Stimulated activated naive CD4-positive, alpha-beta T cell (primary cell): ENCODE results near the gene PARP11.
"Not testable (repeated sequence)": the region's sequence is repeated elsewhere in the genome, so short reads cannot be mapped to it uniquely, and the experiment has no call there.

Experiments used
- DNase-seq, 6 experiments: peaks; one replicate each; lab custom pipeline; 2025; lab: John Stamatoyannopoulos, UW

PARP11 gene

GRCh38 chr12:3882896-3883564 lies 9.8 kb upstream of the PARP11 start:
- DNase-seq = peak in 2 of 6 experiments; percentile 23 to 24

DNA sequence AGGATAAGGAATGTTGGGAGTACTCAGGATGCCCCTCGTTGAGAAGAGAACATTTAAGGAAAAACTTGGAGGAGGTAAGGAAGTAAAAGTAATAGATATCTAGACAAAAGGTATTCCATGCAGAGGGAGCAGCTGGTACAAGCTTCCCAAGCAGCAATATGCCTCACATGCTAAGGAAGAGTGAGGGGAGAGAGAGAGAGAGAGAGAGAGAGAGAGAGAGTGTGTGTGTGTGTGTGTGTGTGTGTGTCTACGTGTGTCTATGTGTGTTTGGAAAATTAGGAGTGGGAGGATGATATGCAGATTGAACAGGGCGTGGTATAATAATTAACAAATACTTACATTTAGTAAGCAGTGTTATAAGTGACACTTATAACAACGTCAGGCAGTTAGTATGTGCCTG lies 9.2 kb upstream of the PARP11 start:
- no peak for DNase-seq

DNA sequence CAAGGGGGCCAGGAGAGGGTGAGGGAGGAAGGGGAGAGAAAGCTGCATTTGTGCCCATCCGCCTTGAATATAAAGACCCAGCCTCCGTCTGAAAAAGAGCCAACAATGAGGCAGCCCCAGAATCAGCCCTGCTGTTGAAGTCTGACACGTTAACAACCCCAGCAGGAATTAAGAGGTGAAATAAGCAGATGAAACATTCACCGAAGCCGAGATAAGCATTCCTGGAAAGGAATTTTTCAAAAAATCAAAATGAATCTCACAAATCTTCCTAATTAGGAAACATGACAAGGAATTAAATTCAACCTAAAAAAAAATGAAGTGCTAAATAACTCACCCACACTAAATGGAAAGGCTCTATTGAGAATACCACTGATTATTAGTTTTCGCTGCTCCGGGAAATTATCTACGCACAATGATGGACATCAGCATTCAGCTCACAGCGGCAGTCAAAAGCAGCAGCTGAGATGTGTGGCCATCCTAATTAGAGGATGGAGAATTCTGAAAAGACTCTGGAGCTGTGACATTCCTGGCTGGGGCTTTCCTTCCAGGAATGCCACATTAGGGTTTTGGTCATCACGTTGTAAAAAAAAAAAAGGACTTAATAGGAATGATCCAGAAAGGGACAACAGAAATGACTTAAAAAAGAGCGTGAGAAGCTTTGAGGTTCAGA lies 8.2 kb upstream of the PARP11 start:
- no peak for DNase-seq

DNA sequence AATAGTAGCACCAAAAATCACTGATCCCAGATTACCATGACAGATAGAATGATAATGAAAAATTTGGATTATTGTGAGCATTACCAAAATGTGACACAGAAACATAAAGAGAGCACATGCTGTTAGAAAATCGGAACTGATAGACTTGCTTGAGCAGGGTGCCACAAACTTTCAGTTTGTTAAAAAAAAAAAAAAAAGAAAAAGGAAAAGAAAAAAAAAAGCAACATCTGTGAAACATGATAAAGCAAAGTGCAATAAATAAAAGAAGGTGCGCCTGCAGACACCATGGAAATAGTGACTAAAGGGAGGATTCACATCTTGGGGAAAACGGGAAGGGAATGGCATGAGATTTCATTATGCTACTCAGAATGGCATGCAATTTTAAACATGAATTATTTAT lies 6.6 kb upstream of the PARP11 start:
- DNase-seq = no peak

GRCh38 chr12:3871356-3871755 lies 1.8 kb downstream of the PARP11 start:
- DNase-seq = peak in 1 of 6 experiments; percentile 23

- DNase-seq = peak in 3 of 6 experiments; percentile 35 to 40 (median 39)
Measured at GRCh38 chr12:3869865-3870264, 3.3 kb downstream of the PARP11 start.

DNA sequence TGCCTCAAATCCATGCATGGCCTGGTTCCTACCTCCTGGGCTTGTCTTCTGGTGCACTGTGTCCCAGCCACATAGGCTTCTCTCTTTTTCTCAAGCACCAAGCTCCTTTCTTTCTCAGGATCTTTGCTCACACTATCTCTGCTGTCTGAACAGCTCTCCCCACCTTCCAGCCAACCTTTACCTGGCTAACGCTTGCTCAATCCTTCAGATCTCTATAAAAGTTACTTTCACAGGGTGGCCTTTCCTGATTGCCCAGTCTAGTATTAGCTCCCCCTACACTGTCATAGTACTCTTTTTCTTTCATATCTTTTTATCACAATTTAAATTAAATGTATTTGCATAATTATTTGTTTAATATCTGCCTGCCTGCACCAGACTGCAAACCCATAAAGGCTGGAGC lies 3.8 kb downstream of the PARP11 start:
- DNase-seq = no peak

DNA sequence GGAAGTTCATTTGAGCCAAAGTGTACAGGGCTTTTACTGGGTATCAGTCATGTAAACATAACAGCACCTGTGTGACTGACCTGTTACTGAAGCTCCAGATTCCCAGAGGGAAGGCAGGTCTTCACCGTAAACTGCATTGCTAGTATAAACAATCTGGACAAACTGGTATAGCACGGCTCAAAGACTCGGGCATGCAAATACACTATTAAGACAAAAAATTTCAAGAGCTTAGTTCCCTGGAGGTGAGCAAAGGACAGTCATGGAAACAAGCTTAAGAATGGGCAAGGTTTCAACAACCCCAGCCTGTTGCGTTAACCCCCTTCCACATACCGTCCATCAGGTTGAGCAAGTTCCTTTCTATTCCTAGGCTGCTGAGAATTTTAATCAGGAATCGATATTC lies 9.4 kb downstream of the PARP11 start:
- DNase-seq = no peak

- DNase-seq = no peak
Measured at GRCh38 chr12:3842517-3842916, 30.7 kb downstream of the PARP11 start.

DNA sequence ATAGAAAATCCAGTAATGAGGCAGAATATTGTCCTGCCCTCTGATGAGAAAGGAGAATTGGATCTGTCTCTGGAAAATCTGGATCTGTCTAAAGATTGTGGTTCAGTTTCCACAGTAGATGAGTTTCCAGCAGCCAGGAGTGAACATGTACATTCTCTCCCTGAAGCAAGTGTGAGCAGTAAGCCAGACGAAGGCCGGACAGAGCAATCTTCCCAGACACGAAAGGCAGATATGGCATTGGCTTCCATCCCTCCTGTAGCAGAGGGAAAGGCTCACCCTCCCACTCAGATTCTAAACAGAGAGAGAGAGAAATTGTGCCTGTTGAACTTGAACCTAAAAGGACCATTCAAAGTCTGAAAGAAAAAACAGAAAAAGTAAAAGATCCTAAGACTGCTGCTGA lies 31.4 kb downstream of the PARP11 start:
- DNase-seq = no peak

DNA sequence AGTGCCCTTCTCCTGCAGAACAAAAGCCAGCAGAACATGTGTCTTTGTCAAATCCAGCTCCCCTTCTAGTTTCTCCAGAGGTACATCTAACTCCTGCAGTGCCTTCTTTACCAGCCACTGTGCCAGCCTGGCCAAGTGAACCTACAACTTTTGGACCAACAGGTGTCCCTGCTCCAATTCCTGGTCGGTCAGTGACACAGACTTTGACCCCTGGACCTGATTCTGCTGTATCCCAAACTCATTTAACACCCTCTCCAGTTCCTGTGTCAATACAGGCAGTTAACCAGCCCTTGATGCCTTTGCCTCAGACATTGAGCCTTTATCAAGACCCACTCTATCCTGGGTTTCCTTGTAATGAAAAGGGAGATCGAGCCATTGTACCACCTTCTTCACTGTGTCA lies 32.4 kb downstream of the PARP11 start:
- DNase-seq = not testable (repeated sequence)

DNA sequence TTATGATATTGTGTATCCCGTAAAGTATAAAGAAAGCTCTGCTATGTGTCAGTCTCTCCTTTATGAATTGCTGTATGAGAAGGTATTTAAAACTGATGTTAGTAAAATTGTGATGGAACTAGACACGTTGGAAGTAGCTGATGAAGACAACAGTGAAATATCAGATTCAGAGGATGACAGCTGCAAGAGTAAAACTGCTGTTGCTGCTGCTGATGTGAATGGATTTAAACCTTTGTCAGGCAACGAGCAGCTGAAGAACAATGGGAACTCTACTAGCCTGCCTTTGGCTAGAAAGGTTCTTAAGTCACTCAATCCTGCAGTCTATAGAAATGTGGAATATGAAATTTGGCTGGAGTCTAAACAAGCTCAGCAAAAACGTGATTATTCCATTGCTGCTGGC lies 33.5 kb downstream of the PARP11 start:
- DNase-seq = not testable (repeated sequence)

- DNase-seq = peak in 3 of 6 experiments; percentile 3 to 16 (median 4)
Measured at GRCh38 chr12:3838701-3839548, 34.3 kb downstream of the PARP11 start.

DNA sequence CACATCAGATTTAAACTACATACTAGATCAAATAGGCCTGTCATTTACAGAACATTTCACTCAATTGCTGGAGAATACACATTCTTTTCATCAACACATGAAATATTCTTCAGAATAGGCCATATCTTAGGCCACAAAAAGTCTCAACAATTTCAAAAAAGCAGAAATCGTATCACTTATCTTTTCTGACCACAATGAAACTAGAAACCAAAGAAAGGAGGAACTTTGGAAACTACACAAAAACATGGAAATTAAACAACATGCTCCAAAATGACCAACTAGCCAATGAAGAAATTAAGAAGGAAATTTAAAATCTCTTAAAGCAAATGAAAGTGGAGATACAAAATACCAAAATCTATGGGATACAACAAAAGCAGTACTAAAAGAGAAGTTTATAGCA lies 35.1 kb downstream of the PARP11 start:
- DNase-seq = no peak

DNA sequence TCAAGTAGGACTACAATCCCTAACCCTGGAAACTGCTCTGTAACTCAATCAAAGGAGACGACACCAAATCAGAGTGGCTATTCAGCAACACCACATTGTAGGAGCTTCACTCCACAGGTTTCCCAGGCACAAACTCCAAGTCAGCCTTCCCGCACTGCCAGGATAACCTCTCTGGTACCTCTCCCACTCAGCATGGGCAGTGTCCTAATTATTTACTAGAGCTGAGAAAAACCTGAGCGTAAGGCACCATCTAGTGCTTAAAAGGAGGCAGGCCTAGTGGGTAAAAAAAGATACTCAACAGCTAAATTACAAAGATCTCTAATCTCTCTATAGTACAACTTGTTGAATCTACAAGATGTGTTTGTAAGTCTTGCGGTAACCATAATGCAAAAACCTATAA lies 36.1 kb downstream of the PARP11 start:
- DNase-seq = no peak

- DNase-seq = no peak
Measured at GRCh38 chr12:3836641-3837040, 36.6 kb downstream of the PARP11 start.

DNA sequence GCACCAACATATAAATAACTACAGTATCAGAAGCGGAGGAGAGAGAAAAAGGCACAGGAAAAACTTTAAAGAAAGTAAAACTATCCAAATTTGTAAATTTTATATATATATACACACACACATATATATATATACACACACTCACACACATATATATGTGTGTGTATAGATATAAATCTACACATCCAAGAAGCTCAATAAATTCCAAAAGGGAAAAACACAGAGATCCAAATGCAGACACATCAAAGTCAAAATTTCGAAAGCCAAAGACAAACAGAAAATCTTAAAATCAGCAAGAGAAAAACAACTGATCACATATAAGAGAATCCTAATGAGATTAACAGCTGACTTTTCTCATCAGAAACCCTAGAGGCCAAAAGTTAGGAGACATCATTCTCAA lies 37.3 kb downstream of the PARP11 start:
- DNase-seq = no peak

GRCh38 chr12:3834774-3835173 lies 38.4 kb downstream of the PARP11 start:
- DNase-seq = no peak

DNA sequence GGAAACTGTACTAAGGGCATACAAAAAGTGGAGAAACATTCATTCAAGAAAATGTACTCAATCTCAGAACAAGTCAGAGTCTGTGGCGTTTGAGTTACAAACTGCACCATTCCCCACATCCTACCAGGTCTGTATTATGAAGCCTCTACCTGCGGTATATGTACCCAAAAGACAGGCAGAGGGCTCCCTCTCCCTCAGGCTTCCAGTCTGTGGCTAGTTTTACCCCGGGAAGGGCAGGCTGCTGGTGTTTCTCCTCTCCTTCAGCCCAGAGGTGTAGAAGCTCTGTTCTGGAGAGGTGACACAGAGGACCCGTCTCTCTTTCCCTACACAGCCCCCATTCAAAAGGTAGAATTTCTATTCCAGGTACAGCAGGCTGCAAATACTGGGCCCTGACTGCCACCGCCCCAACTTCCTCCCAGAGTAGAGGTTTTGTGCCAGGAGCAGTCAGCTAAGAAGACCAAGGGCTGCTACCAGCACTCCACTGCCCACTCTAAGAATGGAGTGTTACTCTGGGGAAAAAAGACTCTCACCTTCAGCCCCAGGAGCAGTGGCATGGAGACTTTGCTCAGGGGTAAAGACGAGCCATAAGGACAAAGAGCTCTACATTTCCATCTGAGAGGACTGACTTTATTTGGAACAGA lies 39.4 kb downstream of the PARP11 start:
- DNase-seq = no peak

DNA sequence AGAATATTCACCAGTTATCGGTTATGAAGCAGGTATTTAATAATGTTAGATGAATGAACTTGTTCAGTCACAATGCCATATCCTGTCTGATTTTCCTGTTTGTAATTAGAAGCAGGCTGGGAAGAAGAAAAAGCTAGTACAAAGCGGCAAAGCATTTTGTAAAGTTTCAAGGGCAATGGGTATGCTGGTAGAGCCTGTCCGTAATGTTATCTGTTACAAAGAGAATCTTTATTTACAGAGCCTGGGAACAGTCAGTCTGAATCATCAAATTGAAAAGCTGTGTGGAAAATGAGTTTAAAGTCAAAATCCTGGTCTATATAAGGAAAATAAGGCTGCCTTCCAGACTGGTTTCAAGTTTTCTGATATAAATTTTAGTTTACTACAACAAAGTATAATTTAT lies 40.5 kb downstream of the PARP11 start:
- DNase-seq = no peak

GRCh38 chr12:3828888-3829287 lies 44.3 kb downstream of the PARP11 start:
- DNase-seq = no peak

- no peak for DNase-seq
Measured at GRCh38 chr12:3827301-3828000, 45.7 kb downstream of the PARP11 start.
